Duodenal mucosa (tissue), 2 donors: ENCODE measurements around the gene EXOSC5.

Experiments
- H3K27ac ChIP-seq: one replicate; pipeline ENCODE4 v1.7.0; 2013; ENCODE audit warnings: low read depth, low read length
- H3K27me3 ChIP-seq, 2 donors: one replicate each; pipeline ENCODE4 v1.7.0; 2013; ENCODE audit warnings: low read length in 2 of 2, control low read depth in 1 of 2; ENCODE audit not compliant: insufficient read depth in 2 of 2, control insufficient read depth in 1 of 2
- H3K36me3 ChIP-seq, 2 donors: one replicate each; pipeline ENCODE4 v1.7.0; 2013; ENCODE audit warnings: low read length in 2 of 2, control low read depth in 1 of 2; ENCODE audit not compliant: insufficient read depth in 2 of 2, control insufficient read depth in 1 of 2
- H3K4me1 ChIP-seq, 2 donors: one replicate each; pipeline ENCODE4 v1.7.0; 2013; ENCODE audit warnings: low read length in 2 of 2, control low read depth in 1 of 2; ENCODE audit not compliant: insufficient read depth in 2 of 2, control insufficient read depth in 1 of 2
- H3K4me3 ChIP-seq, 2 donors: one replicate each; pipeline ENCODE4 v1.7.0; 2013; ENCODE audit warnings: low read length in 2 of 2, low read depth in 1 of 2
- H3K9ac ChIP-seq, 2 donors: one replicate each; pipeline ENCODE4 v1.7.0; 2013; ENCODE audit warnings: low read length in 2 of 2, low read depth in 1 of 2
- H3K9me3 ChIP-seq, 2 donors: one replicate each; pipeline ENCODE4 v1.7.0; 2013; ENCODE audit warnings: low read length in 2 of 2, control low read depth in 1 of 2; ENCODE audit not compliant: control insufficient read depth in 1 of 2

The EXOSC5 gene

DNA sequence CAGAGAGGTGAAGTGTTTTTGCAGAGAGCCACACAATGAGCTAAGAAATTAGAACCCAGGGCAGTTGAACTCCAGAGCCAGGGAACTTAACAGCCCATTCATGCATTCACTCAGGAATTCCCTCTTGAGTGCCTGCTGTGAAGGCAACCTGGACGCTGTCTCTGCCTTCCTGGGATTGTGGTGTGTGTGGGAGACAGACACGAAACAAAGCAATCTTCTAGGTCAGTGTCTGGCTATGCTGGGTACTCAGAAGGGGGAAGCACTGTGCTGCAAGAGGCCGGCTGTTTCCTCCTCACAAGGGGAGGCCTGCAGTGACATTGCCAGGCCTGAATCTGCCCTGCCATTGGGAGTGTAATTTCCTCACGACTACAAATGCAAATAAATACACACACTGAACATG lies 10.1 kb upstream of the EXOSC5 start:
- Histone ChIP-seq H3K36me3 (peaks cover 11 to 17% of the 10 kb centered on the region in 2 donors), H3K27me3 (no peaks in the 10 kb centered on the region), H3K9me3 (no peaks in the 10 kb centered on the region), H3K4me3 (no peak overlapping the region), H3K27ac (no peak overlapping the region), H3K4me1 (peaks cover 8 to 18% of the 10 kb centered on the region in 2 donors), H3K9ac (no peak overlapping the region)

DNA sequence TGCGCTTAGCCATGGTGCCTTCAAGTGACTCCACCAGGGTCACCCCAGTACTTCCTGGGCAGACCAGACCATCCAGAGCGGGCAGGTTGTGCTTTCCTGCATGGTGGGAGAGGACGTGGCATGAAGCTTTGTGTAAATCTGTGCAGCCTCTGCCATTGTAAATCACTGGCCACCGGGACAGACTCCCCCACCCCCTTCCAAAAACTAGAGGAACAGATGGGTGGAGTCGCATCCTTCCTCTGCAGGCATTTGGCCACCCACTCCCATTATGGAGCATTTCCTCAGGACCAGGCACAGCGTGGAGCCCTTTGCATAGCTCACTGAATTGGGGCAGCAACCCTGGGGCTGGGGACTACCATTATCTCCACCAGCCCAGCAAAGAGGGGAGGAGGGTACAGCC lies 8.6 kb upstream of the EXOSC5 start:
- Histone ChIP-seq H3K4me3 (no peak overlapping the region), H3K4me1 (peaks cover 8 to 18% of the 10 kb centered on the region in 2 donors), H3K36me3 (peaks cover 8 to 13% of the 10 kb centered on the region in 2 donors), H3K27me3 (no peaks in the 10 kb centered on the region), H3K9ac (no peak overlapping the region), H3K27ac (no peak overlapping the region), H3K9me3 (no peaks in the 10 kb centered on the region)

DNA sequence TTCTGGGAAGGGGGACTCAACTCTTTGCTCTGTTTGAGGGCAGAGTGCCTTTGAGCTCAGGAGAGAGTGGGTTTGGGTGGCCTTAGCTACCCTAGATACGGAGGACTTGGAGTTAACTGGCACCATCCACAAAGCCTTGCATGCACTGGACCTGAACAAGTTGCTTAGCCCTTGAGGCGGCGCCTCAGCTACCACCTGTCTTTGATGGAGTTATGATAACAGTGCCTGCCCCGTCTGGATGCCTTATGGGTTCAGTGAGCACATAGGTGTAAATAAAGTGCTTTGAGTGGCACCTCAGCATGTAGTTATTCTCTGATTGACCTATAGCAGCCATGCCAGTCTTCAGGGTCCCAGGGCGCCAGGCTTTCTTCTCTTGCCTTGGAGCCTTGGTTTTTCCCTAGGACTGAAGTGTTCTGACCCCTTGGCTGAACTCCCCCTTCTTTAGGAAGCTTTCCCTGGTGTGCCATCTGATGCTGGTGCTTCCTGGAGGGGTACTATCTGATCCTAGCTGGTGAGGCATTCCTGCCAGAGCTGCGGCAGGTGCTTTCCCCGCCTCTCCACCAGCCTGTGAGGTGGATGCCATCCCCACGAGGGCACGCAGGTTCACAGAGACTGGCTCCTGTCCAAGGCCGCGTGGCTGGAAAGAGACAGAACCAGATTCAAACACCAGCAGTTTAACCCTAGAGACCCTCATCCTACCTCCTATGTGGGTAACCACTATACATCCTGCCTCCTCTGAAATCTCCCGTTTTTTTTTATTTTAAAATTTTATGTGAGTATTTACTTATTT lies 6.2 kb upstream of the EXOSC5 start:
- Histone ChIP-seq H3K4me3 (no peak overlapping the region), H3K27me3 (no peaks in the 10 kb centered on the region), H3K9me3 (no peaks in the 10 kb centered on the region), H3K36me3 (peaks cover 3 to 10% of the 10 kb centered on the region in 2 donors), H3K4me1 (peaks cover 11 to 15% of the 10 kb centered on the region in 2 donors), H3K9ac (no peak overlapping the region), H3K27ac (no peak overlapping the region)

DNA sequence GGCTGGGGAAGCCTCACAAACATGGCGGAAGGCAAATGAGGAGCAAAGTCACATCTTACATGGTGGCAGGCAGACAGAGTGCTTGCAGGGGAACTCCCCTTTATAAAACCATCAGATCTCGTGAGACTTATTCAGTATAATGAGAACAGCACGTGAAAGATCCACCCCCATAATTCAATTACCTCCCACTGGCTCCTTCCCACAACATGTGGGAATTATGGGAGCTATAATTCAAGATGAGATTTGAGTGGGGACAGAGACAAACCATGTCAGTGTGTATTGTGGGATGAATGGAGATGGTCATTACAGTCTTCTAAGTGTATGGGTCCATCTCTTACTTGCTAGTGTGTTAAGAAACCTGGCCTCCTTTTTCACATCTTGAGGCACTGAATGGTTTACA lies 4.9 kb upstream of the EXOSC5 start:
- H3K27ac ChIP-seq: no peak overlapping the region
- peaks cover 11 to 21% of the 10 kb centered on the region in 2 donors for H3K4me1 ChIP-seq
- no peak overlapping the region for H3K9ac ChIP-seq
- no peaks in the 10 kb centered on the region for H3K9me3 ChIP-seq
- H3K27me3 ChIP-seq: no peaks in the 10 kb centered on the region
- H3K4me3 ChIP-seq: no peak overlapping the region
- H3K36me3 ChIP-seq: peaks cover 3 to 10% of the 10 kb centered on the region in 2 donors

DNA sequence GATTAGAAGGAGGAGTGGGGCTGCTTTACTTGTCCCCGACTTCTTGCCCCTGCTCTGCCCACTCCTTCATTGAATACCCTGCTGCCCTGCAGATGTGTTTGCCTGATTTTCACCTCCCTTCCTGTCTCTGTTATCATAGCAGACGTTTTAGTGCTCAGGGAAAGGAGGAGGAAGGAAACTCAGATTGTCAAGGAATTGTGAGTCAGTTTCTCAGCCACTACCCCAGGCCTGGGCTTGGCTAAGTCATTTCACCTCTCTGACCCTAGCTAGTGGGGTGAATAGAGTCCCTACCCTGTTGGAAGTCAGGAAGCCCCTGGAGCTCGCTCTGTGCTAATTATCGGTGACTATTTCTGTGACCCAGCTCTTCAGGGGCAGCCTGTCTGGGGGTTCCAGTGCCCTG lies 4.3 kb upstream of the EXOSC5 start:
- Histone ChIP-seq H3K27me3 (no peaks in the 10 kb centered on the region), H3K4me1 (peaks cover 12 to 25% of the 10 kb centered on the region in 2 donors), H3K27ac (no peak overlapping the region), H3K9me3 (no peaks in the 10 kb centered on the region), H3K4me3 (no peak overlapping the region), H3K36me3 (peaks cover 3 to 10% of the 10 kb centered on the region in 2 donors), H3K9ac (no peak overlapping the region)

DNA sequence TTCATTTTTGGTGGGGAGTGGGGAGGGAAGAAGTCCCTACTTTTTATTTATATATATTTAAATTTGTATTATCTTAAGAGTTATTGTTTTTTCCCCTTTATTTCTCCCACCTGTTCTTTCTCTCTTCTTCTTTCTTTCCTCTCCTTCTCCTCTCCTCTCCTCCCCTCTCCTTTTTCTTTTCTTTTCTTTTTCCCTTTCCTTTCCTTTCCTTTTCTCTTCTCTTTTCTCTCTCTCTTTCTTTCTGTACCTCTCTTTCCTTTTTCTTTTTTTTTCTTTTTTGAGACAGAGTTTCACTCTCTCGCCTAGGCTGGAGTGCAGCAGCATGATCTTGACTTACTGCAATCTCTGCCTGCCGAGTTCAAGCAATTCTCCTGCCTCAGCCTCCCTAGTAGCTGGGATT lies 2.4 kb upstream of the EXOSC5 start:
- peaks cover 15 to 35% of the 10 kb centered on the region in 2 donors for H3K4me1 ChIP-seq
- H3K9me3 ChIP-seq: no peaks in the 10 kb centered on the region
- no peaks in the 10 kb centered on the region for H3K27me3 ChIP-seq
- no peak overlapping the region for H3K4me3 ChIP-seq
- H3K9ac ChIP-seq: no peak overlapping the region
- H3K36me3 ChIP-seq: peaks cover 3 to 8% of the 10 kb centered on the region in 2 donors
- H3K27ac ChIP-seq: no peak overlapping the region

DNA sequence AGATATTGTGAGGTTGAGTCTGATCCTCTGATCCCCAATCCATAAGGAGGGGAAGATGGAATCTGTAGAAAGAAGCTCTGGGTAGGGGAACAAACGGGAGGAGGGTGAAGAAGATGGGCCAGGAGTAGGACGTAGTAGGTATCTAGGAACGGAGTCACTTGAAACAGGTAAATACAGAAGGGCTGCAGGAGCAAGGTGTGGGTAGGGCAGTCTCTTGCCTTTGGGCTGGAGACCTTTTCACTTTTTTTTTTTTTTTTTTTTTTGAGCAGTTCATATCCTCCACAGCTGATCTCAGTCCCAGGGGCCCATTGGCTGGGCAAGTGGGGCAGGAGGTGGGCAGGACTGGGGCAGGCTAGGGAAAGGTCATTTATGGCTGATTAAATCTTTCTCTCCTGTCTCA lies 1.9 kb upstream of the EXOSC5 start:
- H3K4me3 ChIP-seq: peak overlapping the region; percentile 95 to 99
- no peaks in the 10 kb centered on the region for H3K9me3 ChIP-seq
- peak overlapping the region in 1 of 2 donors; percentile 89 for H3K9ac ChIP-seq
- peaks cover 3 to 8% of the 10 kb centered on the region in 2 donors for H3K36me3 ChIP-seq
- no peak overlapping the region for H3K27ac ChIP-seq
- H3K4me1 ChIP-seq: peaks cover 15 to 35% of the 10 kb centered on the region in 2 donors
- no peaks in the 10 kb centered on the region for H3K27me3 ChIP-seq

DNA sequence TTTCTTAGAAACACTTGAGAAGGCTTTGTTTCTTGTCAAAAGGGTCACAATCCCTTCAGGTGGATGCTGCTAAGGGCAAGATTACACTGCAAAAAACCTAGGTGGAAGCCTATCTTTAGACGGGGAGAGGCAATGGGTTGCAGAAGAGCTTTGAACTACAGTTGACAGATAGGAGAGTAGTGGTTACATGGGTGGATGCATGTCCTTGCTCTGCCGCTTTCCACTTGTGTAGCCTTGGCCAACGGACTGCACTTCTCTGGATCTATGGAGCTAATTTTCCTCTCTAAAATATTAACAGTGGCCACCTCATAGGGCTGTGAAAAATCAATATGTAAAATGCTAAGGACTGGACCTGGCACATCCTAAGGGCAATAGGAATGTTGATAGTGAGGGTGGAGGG lies 1.4 kb upstream of the EXOSC5 start:
- H3K27ac ChIP-seq: no peak overlapping the region

DNA sequence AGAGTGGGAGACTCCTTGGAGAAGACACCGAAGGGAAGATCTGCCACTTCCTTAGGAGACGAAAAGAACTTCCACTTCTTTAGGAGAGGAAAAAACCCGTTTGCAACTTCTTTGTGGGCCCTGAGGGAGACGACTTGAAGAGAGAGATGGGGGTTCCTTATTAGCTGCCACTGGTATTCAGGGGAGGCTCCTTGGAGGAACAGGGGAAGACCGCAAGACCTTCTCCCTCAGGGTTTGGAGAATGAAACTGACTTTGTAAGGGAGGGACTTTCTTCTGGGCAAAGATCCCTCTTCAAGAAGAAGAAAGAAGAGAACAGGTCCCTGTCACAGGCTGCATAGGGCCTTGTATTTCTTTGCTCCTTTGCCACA lies 875 bp upstream of the EXOSC5 start:
- peaks cover 0 to 7% of the 10 kb centered on the region in 2 donors for H3K36me3 ChIP-seq

More for the DNA sequence above, 1.4 kb upstream of the EXOSC5 start:
- peak overlapping the region; percentile 89 to 95 for H3K9ac ChIP-seq
- H3K9me3 ChIP-seq: no peaks in the 10 kb centered on the region
- H3K4me1 ChIP-seq: peaks cover 15 to 35% of the 10 kb centered on the region in 2 donors
- H3K4me3 ChIP-seq: peak overlapping the region; percentile 95 to 99
- peaks cover 3 to 8% of the 10 kb centered on the region in 2 donors for H3K36me3 ChIP-seq
- H3K27me3 ChIP-seq: no peaks in the 10 kb centered on the region

DNA sequence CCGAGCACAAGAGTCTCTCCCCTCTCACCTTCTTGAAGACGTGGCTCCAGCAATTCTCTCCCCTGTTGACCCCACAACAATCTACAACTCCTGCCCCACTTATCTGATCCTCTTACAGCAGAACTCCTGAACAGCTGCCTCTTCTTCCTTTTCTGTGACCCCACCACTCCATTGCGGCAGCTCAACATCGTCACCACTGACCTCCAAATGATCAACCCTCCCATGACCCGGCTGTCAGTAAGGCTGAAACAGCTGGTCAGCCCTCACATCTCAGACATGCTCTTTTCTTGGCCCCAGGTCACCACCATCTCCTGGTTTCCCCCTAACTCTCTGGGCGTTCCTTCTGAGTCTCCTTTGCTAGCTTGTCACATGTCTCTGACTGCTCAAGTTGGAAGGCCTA lies 1.8 kb downstream of the EXOSC5 start:
- no peak overlapping the region for H3K27ac ChIP-seq
- H3K4me3 ChIP-seq: no peak overlapping the region

More for the DNA sequence above, 875 bp upstream of the EXOSC5 start:
- peaks cover 15 to 31% of the 10 kb centered on the region in 2 donors for H3K4me1 ChIP-seq
- no peaks in the 10 kb centered on the region for H3K27me3 ChIP-seq
- peak overlapping the region; percentile 89 to 95 for H3K9ac ChIP-seq
- H3K27ac ChIP-seq: peak overlapping the region; percentile 74
- peak overlapping the region; percentile 95 to 99 for H3K4me3 ChIP-seq
- no peaks in the 10 kb centered on the region for H3K9me3 ChIP-seq

More for the DNA sequence above, 1.8 kb downstream of the EXOSC5 start:
- H3K9me3 ChIP-seq: no peaks in the 10 kb centered on the region
- peaks cover 5 to 17% of the 10 kb centered on the region in 2 donors for H3K36me3 ChIP-seq
- peaks cover 15 to 28% of the 10 kb centered on the region in 2 donors for H3K4me1 ChIP-seq
- no peaks in the 10 kb centered on the region for H3K27me3 ChIP-seq
- H3K9ac ChIP-seq: no peak overlapping the region
